T-helper 9 cell (primary cell): ENCODE measurements around the gene KIAA1210.

Experiments used
- DNase-seq: peaks from one replicate; pipeline ENCODE4 v3.0.0-alpha.2; 2020

KIAA1210 gene

DNA sequence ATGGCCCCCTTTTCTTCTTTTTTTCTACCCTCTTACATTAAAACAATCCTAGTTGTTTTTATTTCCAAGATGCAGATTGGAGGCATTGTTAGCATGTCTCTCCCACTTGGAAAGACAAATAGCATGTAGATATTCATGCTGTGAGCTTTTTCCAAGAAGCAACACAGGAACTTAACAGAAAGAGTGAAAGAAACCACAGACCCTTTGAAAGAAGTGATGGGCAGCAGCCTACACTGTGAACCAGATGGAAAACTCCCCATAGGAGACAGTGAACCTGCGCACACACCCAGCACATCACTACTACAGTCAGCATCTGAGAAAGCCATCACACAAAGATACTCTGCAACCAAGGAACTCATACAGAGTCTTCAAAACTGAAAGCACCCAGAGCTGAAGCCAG, 37.0 kb downstream of the KIAA1210 start:
- no peak for DNase-seq

DNA sequence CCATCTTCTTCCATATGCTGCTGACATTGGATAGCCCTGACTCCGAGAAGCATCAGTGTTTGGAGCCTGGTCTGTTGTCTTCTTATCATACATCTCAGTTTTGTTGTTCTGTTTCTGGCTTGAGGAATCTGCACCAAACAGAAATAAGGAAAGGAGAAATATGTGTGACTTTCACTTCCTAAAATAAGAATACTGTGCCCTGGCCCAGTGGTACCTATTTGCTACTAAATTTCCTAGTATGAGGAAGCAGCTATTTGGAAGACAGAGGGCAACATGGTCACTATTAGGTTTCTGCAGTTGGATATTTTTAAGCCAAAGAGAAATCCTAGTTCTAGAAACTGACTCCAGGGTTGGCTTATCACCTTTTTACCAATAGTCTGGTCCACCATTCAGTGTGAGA, 38.0 kb downstream of the KIAA1210 start:
- no peak for DNase-seq

DNA sequence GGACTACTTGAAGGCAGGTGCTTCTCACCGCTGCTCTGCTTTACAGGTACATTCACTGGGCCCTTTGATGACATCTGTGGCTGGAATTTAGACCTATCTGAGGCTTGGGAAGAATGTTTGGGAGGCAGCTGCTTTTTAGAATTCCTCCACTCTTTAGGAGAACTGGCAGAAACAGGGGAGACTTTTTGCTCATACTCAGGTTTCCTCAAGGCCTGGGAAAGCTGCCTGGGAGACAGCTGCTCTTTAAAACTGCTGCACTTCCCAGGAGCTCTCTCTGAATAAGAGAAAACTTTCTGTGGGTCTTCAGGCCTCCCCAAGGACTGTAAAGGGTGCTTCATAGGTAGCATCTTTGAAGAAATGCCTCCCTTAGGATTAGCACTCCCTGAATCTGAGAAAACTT, 40.5 kb downstream of the KIAA1210 start:
- DNase-seq: no peak

DNA sequence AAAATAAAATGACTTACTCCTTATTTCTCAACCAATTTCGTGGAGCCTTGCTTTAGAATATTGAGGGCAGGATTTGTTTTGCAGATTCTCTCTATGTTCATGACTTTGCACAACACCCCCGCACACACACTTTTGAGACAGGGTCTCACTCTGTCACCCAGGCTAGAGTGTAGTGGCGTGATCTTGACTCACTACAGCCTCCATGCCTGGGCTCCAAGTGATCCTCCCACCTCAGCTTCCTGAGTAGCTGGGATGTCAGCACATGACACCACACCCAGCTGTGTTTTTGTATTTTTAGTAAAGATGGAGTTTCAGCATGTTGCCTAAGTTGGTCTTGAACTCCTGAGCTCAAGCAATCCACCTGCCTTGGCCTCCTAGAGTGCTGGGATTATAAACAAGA, 42.8 kb downstream of the KIAA1210 start:
- no peak for DNase-seq

DNA sequence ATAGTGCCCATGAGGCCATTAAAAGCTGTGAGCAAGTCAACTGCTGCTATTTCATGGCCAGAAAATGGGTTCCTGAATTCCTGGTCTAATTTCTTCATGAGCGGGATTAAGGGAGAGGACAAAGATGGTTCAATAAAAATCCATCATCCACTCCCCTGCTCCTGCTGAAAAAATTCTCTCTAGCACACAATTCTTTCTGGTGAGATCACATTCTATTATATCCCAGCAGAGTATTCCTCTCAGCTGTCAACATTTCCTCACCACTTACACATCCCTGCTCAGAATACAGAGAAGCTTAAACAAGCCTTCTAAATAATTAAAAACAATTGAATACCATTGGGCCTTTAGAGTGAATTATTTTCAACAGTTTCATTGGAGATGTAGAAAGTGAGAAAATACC, 45.3 kb downstream of the KIAA1210 start:
- DNase-seq: no peak

DNA sequence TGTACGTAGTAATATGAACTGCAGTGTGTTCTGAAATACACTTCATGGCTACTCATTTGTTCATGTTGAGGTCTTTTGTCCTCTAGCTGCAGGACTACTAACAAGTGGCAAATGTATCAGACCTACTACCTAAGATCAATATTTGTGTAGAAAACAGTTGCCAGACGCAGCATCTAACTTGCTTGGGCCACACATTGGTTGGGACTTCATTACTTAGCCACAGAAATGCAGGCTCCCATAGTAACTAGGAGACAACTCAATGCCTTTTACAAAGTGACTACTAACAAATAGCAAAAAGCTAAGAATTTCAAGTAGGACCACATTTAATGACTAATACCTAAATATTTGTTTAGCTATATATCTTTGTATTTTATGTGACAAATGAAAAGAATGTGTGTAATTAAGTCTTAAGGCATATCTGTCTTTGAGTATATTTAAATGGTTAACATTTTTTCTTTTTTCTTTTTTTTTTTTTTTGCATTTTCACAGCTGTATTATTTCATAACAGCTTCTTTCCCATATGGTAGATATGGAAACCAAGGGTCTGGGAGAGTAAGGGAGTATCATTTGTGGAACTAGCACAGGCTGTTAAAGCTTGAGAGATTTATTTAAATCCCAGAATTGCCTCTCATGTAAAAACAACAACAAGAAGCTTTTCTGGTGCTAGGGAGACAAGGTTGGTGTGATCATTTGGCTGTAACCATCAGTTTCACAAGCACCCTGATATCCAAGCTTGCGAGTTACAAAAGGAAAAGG, 52.2 kb downstream of the KIAA1210 start:
- DNase-seq: no peak

DNA sequence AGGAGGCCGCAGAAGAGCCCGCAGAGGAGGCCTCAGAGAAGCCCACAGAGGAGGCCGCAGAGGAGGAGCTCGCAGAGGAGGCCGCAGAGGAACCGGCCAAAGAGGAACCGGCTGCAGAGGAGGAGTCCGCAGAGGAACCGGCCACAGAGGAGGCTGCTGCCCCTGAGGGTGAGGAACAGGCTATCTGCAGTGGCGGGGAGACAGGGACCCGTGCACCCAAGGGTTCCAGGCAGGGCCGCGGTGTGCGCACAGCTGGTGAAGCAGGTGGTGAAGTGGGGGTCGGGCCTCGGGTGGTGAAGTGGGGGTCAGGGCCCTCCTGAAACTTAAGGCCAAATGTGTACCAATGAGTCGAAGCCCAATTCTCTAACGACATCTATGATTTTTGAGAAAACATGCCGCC, 53.7 kb downstream of the KIAA1210 start:
- DNase-seq: no peak

DNA sequence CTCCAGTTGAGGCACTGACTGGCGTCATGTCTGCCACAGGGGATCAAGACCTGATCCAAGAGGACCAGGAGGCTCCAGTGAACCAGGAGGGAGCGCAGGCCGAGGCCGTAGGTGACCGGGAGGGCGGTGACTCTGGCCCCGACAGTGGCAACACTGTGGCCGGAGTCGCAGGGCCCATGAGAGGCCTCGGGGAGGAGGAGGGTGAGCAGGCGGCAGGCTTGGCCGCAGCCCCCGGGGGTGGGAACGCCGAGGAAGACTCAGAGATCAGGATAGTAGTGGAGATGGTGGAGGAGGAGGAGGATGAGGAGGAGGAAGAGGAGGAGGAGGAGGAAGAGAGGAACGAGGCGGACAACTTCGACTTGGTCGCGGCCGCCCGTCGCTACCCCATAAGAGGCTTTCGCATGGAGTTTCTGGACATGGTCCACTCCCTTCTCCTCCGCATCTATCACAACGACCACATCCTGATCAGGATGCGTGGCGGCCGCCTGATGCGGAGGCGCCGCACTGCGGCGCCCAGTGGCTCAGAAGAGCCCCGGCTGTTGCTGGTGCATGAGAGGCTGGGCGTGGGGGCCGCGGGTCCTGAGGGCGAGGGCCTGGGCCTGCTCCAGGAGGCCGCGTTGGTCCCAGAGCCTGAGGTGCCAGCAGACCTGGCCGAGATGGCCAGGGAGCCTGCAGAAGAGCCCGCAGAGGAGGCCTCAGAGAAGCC, 54.3 kb downstream of the KIAA1210 start:
- no peak for DNase-seq

DNA sequence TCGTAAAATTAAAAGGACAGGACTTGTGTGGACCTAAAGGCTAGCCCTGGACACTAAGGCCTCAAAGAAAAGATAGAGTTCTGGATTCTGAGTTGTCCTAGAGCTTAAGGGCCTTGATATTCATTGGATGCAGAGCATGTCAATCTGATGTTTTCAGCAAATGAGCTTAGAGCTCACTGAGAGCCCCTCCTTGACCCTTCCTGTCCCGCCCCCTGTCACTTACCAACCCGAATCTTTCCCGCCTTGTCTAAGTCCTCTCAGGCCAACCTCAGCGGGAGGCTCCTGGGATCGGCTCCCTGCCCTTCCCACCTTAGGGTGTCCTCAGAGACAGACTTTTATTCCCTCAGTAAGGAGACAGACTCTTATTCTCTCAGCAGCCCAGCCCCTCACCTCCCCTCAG, 54.9 kb downstream of the KIAA1210 start, which contains the start of gene CT47C1:
Gene CT47C1 (plus strand): TSS at position 250 of the 400 bp plus-strand sequence. CDS start 233 bp downstream, outside the sequence.
- DNase-seq: no peak

DNA sequence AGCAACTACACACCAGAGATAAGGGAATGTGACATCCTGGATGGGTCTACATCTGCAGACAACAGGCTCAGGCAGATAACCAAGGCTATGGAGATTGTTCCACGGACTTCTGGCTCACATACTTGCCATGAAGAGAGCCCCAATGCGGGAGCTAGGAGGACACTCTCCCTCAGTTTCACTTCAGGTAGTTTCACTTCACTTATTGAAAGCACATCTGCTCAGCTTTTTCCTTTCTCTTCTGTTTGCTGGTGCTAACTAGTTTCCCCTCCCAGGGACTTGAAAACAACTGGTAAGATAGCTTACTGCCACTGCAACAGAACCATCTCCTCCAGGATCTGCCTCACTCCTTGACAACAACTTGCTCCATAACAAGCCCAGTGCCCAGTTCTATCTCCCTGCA, 56.2 kb downstream of the KIAA1210 start:
- DNase-seq: no peak

DNA sequence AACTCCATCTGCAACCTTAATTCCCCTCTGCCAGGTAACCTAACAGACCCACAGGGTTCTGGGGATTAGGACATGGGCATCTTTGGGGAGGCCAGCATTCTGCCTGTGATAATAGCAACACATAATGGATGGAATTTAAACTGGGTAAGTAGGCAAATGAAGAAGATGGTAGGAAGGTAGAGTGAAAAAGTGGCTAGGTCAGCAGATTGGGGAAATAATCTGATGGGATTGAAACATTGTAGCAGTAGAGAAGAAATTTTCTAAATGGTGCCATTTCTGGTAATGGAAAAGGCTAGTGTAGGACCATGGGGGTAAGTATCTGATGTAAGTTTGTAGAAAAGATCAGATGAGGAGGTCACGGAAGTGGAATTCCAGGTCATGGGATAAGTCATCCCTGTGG, 57.9 kb downstream of the KIAA1210 start:
- no peak for DNase-seq

DNA sequence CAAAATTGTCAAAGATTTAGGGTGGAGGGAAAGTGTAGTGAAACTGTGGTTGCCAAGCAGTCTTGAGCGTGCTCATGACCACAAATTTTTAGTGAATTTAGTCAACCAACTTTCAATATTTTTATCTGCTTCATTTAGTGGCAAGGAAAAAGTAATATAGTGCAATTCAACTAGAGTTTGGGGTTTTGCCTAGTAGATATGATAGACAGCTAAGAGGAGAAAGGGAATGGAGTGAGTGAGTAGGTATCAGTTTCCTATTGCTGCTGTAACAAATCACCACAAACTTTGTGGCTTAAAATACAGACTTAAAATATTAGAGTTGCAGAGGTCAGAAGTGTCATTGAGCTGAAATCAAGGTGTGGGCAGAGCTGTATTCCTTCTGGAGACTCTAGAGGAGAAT, 58.5 kb downstream of the KIAA1210 start:
- no peak for DNase-seq

DNA sequence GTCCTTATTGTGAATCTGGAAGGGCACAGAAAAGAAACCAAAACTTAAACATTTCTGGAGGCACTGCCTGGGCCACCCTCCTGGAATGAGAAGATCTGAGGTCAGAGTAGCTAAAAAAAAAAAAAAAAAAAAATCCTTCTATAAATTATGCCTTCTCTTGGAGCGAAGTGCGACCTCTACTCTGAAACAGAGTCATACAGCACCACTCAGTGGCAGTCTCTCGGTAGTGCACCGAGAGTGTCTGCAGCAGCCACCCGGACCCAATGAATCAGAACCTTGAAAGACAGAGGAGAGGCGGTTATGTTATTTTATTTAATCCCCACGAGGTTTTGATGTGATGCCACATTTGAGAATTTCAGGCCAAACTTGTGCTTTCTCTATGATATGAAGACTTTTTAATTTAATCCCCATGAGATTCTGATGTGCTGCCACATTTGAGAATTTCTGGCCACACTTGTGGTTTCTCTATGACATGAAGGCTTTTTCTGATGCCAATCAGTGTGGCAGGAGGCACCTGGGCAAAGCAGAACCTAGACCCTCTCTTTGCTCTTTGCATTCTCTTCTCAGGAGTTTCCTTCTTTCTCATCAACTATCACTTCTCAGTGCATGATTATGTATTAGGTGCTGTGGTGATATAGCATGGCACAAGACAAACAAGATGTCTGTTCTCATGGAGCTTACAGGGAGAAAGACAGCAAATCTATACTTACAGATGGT, 60.4 kb downstream of the KIAA1210 start:
- peak; percentile 3 for DNase-seq

DNA sequence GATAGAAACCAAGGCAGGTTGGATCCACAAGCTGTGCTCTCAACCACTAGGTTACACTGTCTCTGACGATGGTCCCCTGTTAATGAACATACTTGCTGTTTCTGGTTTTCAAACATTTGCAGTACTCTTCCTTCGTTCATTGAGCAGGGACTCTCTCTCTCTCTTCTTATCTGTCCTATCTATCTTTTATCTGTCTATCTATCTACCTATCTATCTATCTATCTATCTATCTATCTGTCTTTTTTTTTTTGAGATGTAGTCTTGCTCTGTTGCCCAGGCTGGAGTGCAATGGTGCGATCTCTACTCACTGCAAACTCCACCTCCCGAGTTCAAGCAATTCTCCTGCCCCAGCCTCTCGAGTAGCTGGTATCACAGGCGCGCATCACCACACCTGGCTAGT, 64.2 kb downstream of the KIAA1210 start:
- DNase-seq: no peak

DNA sequence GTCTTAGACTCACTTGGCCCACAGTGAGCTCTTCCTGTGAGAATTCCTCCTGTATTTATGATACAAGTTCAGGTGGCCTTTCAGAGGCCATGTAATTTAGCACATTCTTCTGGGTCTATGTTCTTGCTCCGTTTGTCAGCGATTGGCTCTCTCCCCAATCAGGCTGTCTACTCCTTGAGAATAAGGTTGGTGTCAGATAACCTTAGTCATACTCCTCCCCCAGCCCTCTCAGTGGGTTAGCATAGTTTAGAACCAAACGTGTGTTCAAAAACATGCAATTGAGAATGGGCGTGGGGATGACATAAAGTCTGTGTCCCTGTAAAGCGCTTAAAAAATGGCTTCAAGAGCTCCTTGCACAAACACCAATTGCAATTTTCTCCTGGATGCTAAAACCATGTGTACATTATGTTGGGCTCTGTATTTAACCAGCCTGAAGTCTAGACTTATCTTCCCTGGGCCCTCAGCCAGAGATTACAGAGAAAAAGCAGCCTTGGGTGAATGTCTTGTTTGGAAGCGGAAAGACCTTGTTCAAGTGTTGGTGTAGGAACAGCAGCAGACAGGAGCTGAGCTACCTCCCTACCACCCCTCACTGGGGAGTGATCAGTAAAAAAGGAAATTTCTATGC, 64.8 kb downstream of the KIAA1210 start:
- DNase-seq: no peak

DNA sequence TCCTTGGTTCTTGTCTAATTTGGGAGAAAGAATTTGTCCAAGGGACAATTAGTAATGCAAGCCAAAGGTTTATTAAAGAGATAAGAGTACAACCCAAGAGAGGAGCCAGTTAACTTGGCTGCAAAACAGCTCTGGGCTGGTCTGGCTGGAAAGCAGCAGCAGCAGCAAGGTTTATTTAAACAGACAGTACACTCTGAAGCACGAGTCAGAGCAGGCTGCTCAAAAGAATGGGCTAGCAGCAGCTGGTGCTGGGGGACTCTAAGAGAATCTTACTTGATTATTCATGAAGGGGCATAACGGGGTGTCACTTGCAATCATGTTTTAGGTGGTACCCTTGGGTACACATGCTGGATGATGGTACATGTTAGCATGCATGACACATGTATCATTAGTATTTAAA, 71.9 kb downstream of the KIAA1210 start:
- DNase-seq: no peak

DNA sequence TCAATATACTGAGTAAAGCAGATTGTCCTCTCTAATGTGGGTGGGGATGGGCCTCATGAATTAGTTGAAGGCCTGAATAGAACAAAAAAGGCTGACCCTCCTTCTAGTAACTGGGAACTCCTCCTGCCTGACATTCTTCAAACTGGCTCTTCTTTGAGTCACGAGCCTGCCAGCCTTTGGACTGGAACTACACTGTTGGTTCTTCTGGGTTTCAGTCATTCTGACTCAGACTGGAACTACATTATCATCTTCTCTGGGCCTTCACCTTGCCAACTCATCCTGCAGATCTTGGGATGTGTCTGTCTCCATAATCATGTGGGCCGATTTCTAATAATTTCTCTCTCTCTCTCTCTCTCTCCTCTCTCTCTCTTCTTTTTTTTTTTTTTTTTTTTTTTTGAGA, 81.7 kb downstream of the KIAA1210 start:
- DNase-seq: no peak

DNA sequence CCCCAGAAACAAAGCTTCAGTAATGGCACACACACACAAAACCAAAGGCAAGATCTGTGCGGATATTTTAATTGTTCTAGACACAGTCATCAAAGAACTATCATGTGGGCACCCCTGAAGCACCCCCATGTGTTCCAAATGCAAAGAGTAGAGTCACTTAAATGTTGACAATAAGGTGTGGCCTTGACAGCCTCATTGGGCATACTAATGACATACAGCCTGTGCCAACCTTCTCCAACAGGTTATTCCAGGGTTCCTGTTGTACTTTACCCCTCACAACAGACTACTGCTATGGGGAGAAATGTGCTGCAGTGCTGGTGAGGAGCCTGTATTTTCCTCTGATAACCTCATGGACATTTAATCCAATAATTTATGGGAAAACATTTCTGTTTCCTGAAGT, 84.6 kb downstream of the KIAA1210 start:
- DNase-seq: no peak

DNA sequence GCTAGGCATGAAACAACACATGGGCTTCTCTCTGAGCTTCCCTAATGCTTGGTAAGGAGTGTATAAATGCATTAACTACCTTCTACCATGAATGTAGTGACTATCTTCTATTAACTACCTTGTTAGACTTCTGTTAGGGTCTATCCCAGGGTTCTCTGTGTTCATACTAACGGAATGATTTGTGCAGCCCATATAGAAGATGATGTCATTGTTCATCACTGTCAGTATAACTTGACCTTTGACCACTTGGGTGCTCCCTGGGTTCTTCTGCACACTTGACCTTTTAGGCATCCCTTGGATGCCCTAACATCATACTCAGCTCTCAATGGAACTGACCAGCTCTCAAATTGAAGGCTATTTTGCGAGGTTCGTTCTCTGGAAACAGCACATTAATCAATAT, 85.6 kb downstream of the KIAA1210 start:
- DNase-seq: no peak

DNA sequence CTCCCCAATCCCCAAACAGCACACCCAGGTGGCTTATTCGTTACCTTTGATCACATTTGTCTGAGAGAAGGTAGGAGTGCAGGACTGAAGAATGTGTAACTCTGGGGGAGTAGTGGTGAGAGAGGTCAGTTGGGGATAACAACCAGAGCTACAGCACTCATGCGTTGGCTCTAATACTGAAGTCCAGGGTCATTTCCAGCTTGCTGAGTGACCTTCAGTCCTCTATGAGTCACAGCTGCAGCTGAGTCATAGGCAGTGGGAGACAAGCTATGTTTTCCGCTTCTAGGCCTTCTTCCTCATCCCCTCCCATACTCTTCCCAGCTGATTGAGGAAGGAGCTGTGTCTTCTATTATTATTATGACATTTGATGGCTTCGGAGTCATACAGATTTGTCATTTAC, 86.4 kb downstream of the KIAA1210 start:
- no peak for DNase-seq

DNA sequence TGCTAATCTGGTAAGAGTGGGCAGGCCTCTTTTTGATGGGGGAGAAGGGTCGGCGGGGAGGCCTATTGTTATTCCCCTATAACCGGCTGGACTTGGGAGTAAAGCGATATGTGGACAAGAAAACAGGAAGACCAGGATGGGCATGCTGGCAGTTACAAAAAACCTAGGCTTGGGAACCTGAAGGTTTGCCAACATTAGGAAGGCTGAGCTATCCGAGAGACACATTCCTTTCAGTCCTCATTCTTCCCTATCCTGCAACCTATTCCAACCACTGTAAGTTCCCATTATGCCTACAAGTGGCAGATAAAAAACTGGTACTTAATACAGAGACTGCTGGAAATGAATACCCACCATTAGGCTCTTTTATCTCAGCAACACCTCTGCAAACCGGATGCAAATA, 87.2 kb downstream of the KIAA1210 start:
- DNase-seq: no peak

DNA sequence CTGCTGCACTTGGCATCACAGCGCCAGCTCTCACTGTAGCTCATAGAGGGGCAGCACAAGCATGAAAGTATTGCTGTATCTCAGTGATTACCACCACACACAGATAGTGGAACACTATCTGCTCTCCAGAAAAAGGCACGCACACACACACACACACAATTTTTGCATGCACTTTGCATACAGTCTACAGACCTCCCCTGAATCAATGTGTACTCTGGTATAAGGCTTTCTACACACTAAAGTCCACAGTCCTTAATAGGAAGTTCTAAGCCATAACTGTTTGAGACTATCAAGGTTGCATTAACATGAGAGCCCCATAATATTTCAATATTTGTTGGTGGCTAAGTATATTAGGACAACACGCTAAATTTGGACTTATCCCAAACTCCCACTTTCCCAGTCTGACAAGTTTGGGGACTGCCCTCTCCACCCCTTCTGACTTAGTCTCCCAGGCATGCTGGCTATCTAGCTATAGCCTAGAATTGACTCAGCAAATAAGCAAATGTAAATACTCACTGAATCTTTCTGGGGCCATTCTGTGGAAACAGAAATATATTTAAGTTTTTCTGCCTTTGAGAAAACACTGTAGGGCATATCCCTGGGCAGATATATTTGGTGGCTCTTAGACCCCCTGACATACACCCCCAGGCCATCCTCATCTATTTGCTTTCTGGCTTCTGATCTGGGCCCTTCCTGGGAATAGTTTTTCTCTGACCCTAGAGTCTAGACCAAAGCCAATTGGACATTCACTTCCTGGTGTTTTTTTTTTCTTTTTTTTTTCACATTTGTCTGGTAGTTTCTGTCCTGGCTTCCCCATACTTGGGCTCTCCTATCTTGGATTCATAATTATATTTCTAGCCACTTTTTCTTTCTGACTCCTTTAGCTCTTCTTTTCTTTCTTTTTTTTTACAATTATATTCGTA, 91.2 kb downstream of the KIAA1210 start:
- no peak for DNase-seq
